HG03457 (cell line): Measurements from ENCODE around the gene MGAT4B.
"Not testable (repeated sequence)": the region's sequence is repeated elsewhere in the genome, so short reads cannot be mapped to it uniquely, and the experiment has no call there.

Source experiments
- ATAC-seq: cut with Tn5 transposase; IDR thresholded peaks from one replicate; pipeline ENCODE4 v1.9.1; 2021; ENCODE audit warnings: moderate number of reproducible peaks; ENCODE audit not compliant: unreplicated experiment

Gene MGAT4B

GRCh38 chr5:179795863-179796833 is 10.5 kb downstream of the MGAT4B start:
- ATAC-seq = peak; percentile 59

DNA sequence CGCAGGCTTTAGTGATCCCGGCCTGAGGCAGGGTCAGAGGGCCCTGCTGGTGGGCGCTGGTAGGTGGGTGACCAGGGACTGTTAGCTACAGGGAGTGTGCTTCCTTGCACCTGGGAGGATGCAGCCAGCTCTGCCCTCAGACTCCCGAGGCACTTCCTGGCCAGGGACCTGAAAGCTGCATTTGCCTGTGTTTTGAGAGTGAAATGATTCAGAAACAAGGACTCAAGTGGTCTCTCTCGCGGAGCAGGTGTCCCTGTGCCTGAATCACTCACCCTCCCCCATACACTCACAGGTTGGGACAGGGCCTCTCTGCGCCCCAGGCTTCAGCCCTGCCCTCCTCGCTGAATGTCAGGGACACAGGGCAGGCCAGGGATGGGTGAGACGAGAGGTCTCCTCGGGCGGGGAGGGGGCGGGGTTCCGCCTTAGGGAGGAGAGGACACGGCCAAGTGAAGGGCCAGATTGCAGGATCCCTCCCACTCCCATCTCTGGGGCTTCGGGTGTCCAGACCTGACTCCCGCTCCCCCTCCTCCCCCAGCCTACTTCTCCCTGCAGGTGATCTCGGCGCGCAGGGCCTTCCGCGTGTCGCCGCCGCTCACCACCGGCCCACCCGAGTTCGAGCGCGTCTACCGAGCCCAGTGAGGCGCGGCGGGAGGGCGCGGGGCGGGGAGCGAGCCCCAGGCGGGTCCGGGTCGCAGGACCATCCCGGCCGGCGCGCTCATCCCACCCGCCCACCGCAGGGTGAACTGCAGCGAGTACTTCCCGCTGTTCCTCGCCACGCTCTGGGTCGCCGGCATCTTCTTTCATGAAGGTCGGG is 11.4 kb downstream of the MGAT4B start:
- ATAC-seq = no peak

DNA sequence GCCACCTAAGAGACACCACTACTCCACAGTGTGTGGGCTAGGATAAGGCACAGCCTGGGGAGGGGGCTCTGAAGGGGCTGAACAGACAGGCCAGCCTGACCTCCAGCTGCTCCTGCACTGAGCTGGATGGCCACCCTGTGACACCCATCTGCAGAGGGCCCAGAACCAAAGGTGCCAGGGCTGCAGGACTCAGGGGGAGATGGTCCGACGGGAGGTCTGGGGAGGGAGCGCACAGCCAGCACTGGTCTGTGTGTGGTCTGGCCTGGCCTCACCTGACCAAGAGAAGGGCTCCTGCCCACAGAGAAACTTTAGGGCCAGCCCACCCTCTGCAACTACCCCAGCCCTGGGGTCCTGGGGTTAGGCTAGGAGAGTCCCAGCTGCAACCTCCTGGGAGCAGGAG is 12.1 kb downstream of the MGAT4B start:
- no peak for ATAC-seq

DNA sequence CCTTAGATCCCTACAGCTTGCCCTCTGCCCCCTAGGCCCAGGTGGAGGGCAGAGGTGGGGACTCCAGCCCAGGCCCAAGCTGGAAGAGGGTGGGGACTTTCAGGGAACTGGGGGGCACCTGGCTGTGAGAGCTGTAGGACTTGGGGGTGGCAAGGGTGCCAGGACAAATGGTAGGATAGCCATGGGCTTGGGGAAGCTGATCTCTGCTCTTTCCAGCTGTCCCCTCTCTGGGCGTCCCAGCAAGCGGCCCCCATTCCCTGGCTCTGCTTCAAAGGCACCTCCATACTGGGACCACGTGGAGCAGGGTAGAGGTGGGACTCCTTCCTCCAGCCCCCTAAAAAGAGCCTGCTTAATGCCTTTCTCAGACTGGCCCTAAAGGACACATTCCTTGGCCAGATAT is 12.5 kb downstream of the MGAT4B start:
- no peak for ATAC-seq

DNA sequence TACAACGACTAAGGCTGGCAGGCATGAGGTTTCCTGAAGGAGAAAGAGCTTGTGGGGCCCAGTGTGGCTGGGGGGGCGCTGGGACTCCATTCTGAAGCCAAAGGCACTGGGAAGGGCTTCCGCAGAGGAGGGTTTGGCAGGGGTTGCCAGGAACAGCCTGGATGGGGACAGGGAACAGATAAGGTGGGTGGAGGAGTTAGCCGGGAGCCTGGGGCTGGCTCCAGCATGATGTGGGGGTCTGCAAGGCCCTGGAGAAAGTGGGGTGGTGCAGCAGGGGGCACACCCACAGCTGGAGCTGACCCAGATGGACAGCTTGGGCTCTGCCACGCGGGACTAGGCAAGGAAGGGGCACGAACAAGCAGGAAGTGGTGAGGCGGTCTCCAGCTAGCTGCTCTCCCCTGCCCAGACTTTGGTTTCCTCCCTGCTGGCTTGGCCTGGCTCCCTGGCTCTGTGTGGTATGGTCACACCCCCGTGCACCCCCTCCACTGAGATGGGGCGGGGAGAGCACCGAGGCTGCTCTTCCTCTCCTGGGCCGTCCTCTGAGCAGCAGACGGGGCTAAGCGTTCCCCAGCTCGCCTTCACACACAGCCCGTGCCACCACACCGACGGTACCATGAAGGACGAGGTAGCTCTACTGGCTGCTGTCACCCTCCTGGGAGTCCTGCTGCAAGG is 13.1 kb downstream of the MGAT4B start, which contains the start of gene LTC4S:
Gene LTC4S, plus strand, starts transcription at position 519 of the 672 bp plus-strand sequence. Its CDS starts 95 bp downstream, at position 614.
- peak; percentile 30 for ATAC-seq

DNA sequence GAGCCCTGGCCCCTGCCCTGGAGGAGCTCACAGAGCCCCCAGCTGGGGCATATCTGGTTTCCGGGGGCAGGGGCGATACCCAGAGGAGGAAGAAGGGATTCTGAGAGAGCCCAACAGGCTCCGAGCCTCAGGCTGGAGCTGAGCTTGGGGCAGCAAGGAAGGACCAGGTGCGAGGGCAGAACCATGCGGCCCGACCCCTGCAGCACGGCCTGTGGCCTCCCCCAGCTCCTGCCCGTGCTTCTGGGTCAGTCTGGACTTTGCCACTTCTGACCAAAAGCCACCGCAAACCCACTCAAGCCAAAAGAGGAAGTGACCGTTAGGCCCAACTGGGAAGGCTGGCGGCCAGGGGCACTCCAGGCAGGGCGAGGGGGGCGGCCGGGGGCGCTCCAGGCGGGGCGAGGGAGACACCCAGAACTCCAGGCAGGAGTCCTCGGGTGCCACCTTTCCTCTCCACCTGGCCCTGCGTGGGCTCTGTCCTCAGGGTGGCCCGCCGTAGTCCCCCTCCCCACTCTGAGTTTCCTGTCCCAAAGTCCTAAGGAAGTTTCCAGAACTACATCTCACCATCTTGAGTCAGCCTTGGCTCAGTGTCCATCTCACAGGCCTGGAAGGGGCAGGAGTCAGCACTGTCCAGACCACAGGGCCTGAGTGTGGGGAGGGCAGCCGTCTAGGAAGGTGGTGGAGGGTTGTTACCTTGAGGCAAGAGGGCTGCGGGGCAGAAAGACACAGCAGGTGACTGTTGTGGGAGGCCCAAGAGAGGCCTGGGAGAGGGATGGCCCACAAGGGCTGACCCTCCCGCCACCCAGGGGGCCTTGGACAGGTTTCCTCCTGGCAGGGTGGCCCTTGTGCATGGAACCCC is 13.8 kb downstream of the MGAT4B start:
- no peak for ATAC-seq

GRCh38 chr5:179791881-179792611 is 14.6 kb downstream of the MGAT4B start:
- ATAC-seq = no peak

- not testable (repeated sequence) for ATAC-seq
Observed at GRCh38 chr5:179789278-179789677, 17.4 kb downstream of the MGAT4B start.

DNA sequence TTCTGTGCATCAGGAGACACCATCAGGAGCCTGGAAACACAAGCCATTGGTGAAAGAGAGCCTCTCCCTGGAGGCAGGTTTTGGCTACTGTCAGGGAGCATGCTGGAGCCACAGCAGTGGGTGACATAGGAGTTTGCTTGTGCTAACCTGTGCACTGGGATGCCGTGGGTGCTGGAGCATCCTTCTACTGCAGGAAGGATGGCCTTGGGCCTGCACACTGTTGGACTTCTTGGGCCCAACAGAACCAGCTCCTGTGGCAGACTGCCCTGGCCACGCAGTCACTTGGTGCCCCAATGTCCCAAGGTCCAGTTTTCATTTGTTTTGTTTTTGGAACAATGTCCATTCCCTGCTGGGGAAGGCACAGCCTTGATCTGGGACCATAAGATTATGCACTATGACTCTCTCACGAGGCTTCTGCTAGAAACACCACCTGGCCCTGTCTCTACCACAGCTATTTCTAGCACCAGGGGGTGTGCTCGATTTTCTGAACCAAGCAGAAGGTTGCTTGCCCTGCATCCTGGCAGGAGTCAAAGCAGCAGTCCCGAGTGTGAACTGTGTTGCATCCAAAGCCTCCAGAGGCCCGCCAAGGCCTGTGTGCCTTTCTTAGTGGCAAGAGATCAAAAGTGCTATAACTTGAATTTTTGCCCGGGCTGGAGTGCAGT is 18.3 kb downstream of the MGAT4B start:
- ATAC-seq = no peak

GRCh38 chr5:179786861-179787260 is 19.8 kb downstream of the MGAT4B start:
- no peak for ATAC-seq

- ATAC-seq = no peak
Observed at GRCh38 chr5:179783128-179783527, 23.5 kb downstream of the MGAT4B start.

- no peak for ATAC-seq
Observed at GRCh38 chr5:179781846-179782245, 24.8 kb downstream of the MGAT4B start.

DNA sequence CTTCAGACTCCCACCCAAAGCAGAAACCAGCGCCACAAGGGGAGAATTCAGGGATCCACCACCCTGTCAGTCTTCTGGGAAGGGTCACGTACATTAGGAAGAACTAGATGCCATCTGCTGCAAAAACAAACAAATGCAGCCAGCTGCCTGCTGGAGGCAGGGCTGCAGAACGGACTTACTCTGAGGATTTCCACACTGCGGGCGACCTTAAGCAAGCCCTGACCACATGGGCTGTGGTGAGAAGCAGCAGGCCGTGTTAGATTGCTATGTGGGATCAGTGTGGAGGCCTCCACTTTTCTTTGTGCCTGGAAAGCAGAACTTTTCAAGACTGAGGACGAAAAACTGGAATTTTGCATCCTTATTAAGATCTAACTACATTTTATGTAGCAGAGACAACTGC is 26.3 kb downstream of the MGAT4B start:
- ATAC-seq = no peak

DNA sequence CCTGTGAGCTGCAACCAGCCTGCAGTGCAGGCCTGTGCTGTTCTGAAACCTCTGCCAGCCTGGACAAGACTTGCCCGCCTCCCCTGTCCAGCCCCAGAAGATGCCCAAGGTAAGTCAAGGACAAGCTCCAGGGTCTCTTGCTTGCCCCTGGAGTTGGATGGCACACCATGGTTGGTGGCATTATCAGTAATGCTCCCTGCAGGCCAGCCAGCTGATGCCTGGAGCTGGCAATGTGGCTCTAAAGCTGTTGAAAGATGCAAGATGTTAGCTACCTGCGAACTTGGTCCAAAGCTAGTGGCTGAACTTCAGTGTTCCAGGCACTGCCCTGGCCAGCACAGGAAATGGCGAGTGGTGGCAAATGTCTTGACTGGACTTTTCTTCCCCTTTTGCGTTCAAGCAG is 26.8 kb downstream of the MGAT4B start:
- no peak for ATAC-seq

GRCh38 chr5:179778591-179778990 is 28.1 kb downstream of the MGAT4B start:
- no peak for ATAC-seq

DNA sequence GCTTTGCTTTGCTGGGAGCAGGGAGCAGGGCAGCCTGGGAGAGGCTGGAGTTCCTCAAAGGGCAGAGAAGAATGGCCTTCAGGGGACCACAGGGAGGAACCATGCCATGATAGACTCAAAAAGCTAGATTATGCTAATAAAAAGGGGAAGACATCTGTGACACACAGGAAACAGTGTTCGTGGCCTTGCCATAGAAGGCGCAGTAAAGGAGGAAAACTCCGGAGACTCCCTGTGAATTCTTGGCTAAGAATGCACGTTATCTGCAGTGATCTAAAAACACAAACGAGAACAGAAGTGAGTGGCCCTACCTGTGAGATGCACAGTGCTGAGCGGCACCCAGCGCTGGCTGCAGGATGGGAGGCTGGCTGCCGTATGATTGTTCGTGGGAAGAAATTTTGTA is 28.8 kb downstream of the MGAT4B start:
- ATAC-seq = no peak

DNA sequence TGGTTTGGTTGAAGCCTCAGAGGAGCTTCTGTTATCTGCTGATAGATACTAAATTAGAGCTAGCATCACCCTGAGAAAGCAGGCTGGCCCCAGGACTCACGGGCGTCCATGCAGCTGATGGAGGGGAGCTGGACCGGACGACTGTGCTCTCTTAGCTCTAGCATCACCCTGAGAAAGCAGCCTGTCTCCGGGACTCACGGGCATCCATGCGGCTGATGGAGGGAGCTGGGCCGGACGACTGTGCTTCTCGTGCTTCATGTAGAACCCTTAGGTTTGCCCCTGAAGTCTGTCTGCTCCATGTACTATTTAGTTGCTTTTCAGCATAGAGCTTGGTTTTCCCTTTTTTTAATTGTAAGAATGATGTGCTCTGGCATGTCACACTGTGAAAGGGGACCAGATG is 29.2 kb downstream of the MGAT4B start:
- no peak for ATAC-seq

DNA sequence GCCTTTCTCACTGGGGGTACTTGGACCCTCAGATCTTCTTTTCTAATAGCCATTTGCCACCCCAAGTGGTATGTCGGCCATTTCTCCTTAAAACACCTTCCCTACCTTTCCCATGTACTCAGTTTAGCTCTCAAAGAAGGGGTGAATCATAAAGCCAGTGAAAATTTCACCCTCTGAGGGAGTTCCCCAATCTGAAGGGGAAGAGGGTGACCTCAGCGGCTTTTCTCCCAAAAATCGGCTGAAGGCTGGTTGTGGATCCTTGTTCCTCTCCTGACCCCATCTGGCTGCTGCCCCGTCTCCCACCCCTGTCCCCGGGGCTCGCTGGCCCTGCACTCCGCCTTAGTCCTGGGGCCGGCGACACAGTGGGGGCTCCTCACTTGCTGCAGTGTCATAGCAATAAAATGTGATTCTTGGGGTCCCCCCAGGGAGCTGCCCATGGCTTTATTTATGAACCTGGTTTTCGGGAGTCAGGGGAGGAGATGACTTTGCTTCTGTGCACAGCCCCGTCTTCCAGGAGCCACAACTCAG is 30.2 kb downstream of the MGAT4B start:
- no peak for ATAC-seq

- ATAC-seq = no peak
Observed at GRCh38 chr5:179774442-179774841, 32.2 kb downstream of the MGAT4B start.
